OCI-LY1 (cell line): ENCODE data around the gene PRKACA.
"Not testable (repeated sequence)": the region's sequence is repeated elsewhere in the genome, so short reads cannot be mapped to it uniquely, and the experiment has no call there.

Experiments used
- H2AFZ ChIP-seq: fragments of 200-600 bp; sonication (generic), shearing (Covaris generic); 2 replicates; pipeline ENCODE4 v1.6.0; 2014; ENCODE audit warnings: antibody characterized with exemption, mild to moderate bottlenecking, low read length
- H3F3A ChIP-seq: fragments of 200-600 bp; sonication (generic), shearing (Covaris generic); 2 replicates; pipeline ENCODE4 v1.6.0; 2014; ENCODE audit warnings: mild to moderate bottlenecking, antibody characterized with exemption, low read length, moderate library complexity; ENCODE audit not compliant: insufficient read depth
- H3K27ac ChIP-seq: fragments of 200-600 bp; sonication (generic); 2 replicates; pipeline ENCODE4 v1.5.1; 2014; ENCODE audit warnings: low read length, mixed run types, mild to moderate bottlenecking, low read depth; ENCODE audit not compliant: poor library complexity, severe bottlenecking
- H3K27me3 ChIP-seq: fragments of 200-600 bp; sonication (generic); 2 replicates; pipeline ENCODE4 v1.6.0; 2014; ENCODE audit warnings: antibody characterized with exemption, mild to moderate bottlenecking, low read length, moderate library complexity; ENCODE audit not compliant: insufficient read depth
- H3K36me3 ChIP-seq: fragments of 200-600 bp; sonication (generic); 2 replicates; pipeline ENCODE4 v1.6.1; 2014; ENCODE audit warnings: mild to moderate bottlenecking, antibody characterized with exemption, low read length, moderate library complexity, mixed read lengths; ENCODE audit not compliant: insufficient read depth
- H3K4me1 ChIP-seq: fragments of 200-600 bp; sonication (generic); 2 replicates; pipeline ENCODE4 v1.5.1; 2014; ENCODE audit warnings: mild to moderate bottlenecking, low read length, moderate library complexity; ENCODE audit not compliant: insufficient read depth, severe bottlenecking
- H3K4me2 ChIP-seq: fragments of 200-600 bp; sonication (generic), shearing (Covaris generic); 2 replicates; pipeline ENCODE4 v1.6.1; 2014; ENCODE audit warnings: low read length
- H3K4me3 ChIP-seq: fragments of 200-600 bp; sonication (generic); 2 replicates; pipeline ENCODE4 v1.5.1; 2014; ENCODE audit warnings: low read length, low read depth, mild to moderate bottlenecking, mixed read lengths; ENCODE audit not compliant: poor library complexity, severe bottlenecking
- H3K79me2 ChIP-seq: fragments of 200-600 bp; shearing (Covaris generic); 2 replicates; pipeline ENCODE4 v1.6.1; 2016; ENCODE audit warnings: mixed run types, low read length, mixed read lengths; ENCODE audit not compliant: insufficient read depth
- H3K9ac ChIP-seq: fragments of 200-600 bp; sonication (generic), shearing (Covaris generic); 2 replicates; pipeline ENCODE4 v1.6.1; 2014; ENCODE audit warnings: mild to moderate bottlenecking, low read length, mixed read lengths
- H3K9me2 ChIP-seq: fragments of 200-600 bp; sonication (generic), shearing (Covaris generic); 2 replicates; pipeline ENCODE4 v1.6.1; 2014; ENCODE audit warnings: low read depth, mild to moderate bottlenecking, low read length, mixed read lengths
- H3K9me3 ChIP-seq: fragments of 200-600 bp; shearing (Covaris generic); 2 replicates; pipeline ENCODE4 v1.6.1; 2014; ENCODE audit warnings: low read length, mixed read lengths
- H4K20me1 ChIP-seq: fragments of 200-600 bp; sonication (generic), shearing (Covaris generic); 2 replicates; pipeline ENCODE4 v1.6.0; 2016; ENCODE audit warnings: mild to moderate bottlenecking, low read length; ENCODE audit not compliant: insufficient read depth
- CTCF ChIP-seq: fragments of 200-600 bp; sonication (generic), shearing (Covaris generic); IDR thresholded peaks from 2 replicates; pipeline ENCODE4 v1.5.1; 2017; ENCODE audit warnings: mild to moderate bottlenecking, antibody characterized with exemption, low read length, moderate library complexity, mixed read lengths
- EZH2 ChIP-seq: fragments of 200-600 bp; sonication (generic), shearing (Covaris generic); IDR thresholded peaks from 2 replicates; pipeline ENCODE4 v1.8.0; 2017; ENCODE audit warnings: borderline replicate concordance, mixed run types, mild to moderate bottlenecking, antibody characterized with exemption, low read length, moderate library complexity, mixed read lengths

PRKACA gene

GRCh38 chr19:14051980-14052379, 65.6 kb downstream of the PRKACA start:
- no peak for TF ChIP-seq EZH2
- TF ChIP-seq CTCF = no peak
- no peaks in the 10 kb centered on the region for H3K79me2 ChIP-seq
- H4K20me1 ChIP-seq = no peaks in the 10 kb centered on the region
- H3K9me2 ChIP-seq = no peaks in the 10 kb centered on the region
- 0 out of 2 replicates have a peak, but pooled peaks cover 3% of the 10 kb centered on the region for H3K9me3 ChIP-seq
- H3K4me3 ChIP-seq = no peak overlapping the region
- H3F3A ChIP-seq = no peaks in the 10 kb centered on the region
- no peak overlapping the region for H3K9ac ChIP-seq
- no peak overlapping the region for H2AFZ ChIP-seq
- H3K4me2 ChIP-seq = no peak overlapping the region
- no peaks in the 10 kb centered on the region for H3K27me3 ChIP-seq
- H3K36me3 ChIP-seq = no peaks in the 10 kb centered on the region
- H3K27ac ChIP-seq = no peak overlapping the region
- H3K4me1 ChIP-seq = no peaks in the 10 kb centered on the region

- not testable (repeated sequence) for H2AFZ ChIP-seq, H3K27ac ChIP-seq, H4K20me1 ChIP-seq, H3K4me1 ChIP-seq, H3K9ac ChIP-seq, H3K27me3 ChIP-seq, H3K9me2 ChIP-seq, H3K4me3 ChIP-seq, H3K79me2 ChIP-seq, H3K9me3 ChIP-seq, H3K36me3 ChIP-seq, H3K4me2 ChIP-seq, H3F3A ChIP-seq
Observed at GRCh38 chr19:14050961-14051360, 66.6 kb downstream of the PRKACA start.

DNA sequence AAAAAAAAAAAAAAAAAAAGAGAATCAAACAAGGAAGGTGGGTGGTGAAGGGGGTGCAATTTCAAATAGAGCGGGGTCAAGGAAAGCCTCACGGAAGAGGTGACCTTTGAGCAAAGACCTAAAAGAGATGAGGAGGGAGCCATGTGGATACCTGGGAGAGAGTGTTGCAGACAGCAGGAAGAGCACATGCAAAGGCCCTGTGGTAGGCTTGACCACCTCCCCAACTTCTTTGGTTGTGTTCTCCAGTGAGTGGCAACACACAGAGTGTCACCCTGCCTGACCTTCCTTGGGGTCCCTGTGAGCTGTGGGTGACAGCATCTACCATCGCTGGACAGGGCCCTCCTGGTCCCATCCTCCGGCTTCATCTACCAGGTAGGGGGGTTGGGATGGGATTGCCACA, 67.0 kb downstream of the PRKACA start:
- H2AFZ ChIP-seq = no peak overlapping the region
- H3K9me2 ChIP-seq = no peaks in the 10 kb centered on the region
- no peaks in the 10 kb centered on the region for H3K27me3 ChIP-seq
- no peak overlapping the region for H3K27ac ChIP-seq
- no peak for TF ChIP-seq CTCF
- TF ChIP-seq EZH2 = no peak
- no peak overlapping the region for H3K4me2 ChIP-seq
- no peak overlapping the region for H3K4me3 ChIP-seq
- H3K9me3 ChIP-seq = 0 out of 2 replicates have a peak, but pooled peaks cover 3% of the 10 kb centered on the region
- H3K36me3 ChIP-seq = no peaks in the 10 kb centered on the region
- no peaks in the 10 kb centered on the region for H4K20me1 ChIP-seq
- H3K79me2 ChIP-seq = no peaks in the 10 kb centered on the region
- no peaks in the 10 kb centered on the region for H3K4me1 ChIP-seq
- no peak overlapping the region for H3K9ac ChIP-seq
- no peaks in the 10 kb centered on the region for H3F3A ChIP-seq

- H3K9me3 ChIP-seq = 0 out of 2 replicates have a peak, but pooled peaks cover 3% of the 10 kb centered on the region
- H3K36me3 ChIP-seq = no peaks in the 10 kb centered on the region
- H3K27ac ChIP-seq = no peak overlapping the region
- no peaks in the 10 kb centered on the region for H3K27me3 ChIP-seq
- H2AFZ ChIP-seq = no peak overlapping the region
- no peaks in the 10 kb centered on the region for H3K9me2 ChIP-seq
- H3K79me2 ChIP-seq = no peaks in the 10 kb centered on the region
- H3K4me1 ChIP-seq = no peaks in the 10 kb centered on the region
- no peaks in the 10 kb centered on the region for H3F3A ChIP-seq
- H4K20me1 ChIP-seq = no peaks in the 10 kb centered on the region
- TF ChIP-seq CTCF (peak; percentile 87), EZH2 (no peak)
- H3K4me3 ChIP-seq = no peak overlapping the region
- H3K9ac ChIP-seq = no peak overlapping the region
- H3K4me2 ChIP-seq = no peak overlapping the region
Observed at GRCh38 chr19:14048443-14049153, 69.0 kb downstream of the PRKACA start.

GRCh38 chr19:14047866-14048265, 69.7 kb downstream of the PRKACA start:
- H3K27me3 ChIP-seq, H4K20me1 ChIP-seq, H3K27ac ChIP-seq, H3K9me3 ChIP-seq, H2AFZ ChIP-seq, H3K4me3 ChIP-seq, H3K4me1 ChIP-seq, H3F3A ChIP-seq, H3K4me2 ChIP-seq, H3K79me2 ChIP-seq, H3K36me3 ChIP-seq, H3K9ac ChIP-seq, H3K9me2 ChIP-seq: not testable (repeated sequence)
